ENCODE data around the gene RNASEH2B.

RNASEH2B gene

DNA sequence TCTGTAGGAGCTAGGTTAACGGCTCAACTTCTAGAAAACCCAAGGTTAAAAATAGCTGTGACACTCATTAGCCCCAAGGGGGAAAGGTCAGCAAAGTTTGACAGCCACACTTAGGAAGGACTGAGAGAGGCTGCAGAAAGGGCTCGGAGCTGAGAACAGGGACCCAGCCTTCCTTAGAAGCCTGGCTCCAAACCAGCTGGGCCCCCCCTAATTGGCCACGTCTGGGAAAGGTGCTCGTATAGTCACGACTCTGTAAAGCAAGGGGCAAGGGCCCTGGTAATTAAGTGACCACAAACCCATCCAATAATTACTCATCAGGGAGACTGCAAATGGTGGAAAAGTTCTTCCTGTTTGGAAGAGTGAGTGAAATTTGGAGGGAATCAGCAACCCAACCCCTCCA, 90.5 kb downstream of the RNASEH2B start:
- DNase-seq: no peak

DNA sequence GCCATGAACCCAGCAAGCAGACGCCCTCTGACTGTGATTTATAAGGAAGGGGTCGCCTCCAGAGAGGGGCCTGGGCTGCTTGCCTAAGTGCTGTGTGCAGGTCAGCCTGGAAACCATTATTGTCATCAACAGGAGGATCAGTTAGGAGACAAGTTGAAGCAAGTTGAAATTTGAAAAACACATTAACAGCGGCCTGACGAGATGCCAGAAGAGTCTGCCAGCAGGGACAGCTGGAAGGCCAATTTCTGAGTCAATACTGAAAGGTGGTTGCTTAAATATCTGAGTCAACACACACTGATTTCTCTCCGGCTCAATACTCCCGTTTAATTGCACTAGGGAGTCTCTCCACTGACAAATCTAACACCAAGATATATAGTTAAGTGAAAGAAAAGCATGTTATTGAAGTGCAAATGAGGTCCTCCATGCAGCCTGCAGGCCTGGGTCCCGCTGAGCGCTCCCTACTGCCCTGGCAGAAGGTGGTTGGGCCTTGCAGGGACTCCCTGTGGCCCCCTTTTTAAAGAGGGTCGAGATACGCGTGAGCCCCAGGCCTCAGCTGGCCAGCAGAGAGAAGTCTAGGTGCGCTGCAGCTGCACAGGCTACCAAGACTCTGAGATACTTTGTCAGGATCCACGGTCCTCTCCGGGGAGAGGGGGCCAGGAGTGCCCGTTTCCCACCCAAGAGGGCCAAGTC, 91.1 kb downstream of the RNASEH2B start:
- DNase-seq: no peak

DNA sequence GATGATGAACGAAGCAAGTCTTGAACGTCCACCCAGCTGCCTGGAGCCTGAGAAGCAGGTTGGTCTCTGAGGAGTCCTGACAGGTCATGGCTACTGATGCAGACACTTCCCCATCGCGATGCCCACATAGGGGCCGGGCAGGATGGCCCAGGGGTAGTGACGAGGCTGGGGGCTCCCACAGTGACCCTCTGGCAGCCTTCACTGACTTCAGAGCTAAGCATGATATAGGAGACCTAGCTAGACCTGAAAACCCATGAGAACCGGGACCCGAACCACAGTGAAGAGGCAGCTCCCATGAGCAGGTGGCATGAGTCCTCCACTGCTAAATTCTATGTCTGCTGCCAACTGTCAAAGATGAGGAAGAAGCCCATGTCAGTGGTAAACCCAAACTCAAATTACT, 91.7 kb downstream of the RNASEH2B start:
- DNase-seq: no peak

DNA sequence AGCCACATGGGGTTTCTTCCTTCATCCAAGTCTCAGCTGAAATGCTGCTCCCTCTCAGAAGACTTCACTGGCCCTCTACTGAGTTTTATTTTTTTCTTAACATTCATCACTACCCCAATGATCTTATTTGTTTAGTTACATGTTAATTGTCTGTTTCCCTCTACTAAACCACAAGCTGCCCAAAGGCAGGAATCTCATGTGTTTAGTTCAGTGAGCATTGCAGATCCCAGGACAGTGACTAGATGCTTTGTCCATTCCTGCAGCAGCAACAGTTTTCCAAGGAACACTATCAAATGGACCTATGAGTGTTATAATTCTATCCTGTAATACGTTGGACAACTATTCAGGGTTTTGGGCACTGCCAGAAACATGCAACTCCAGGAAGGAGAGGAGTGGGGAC, 93.1 kb downstream of the RNASEH2B start:
- DNase-seq: no peak

DNA sequence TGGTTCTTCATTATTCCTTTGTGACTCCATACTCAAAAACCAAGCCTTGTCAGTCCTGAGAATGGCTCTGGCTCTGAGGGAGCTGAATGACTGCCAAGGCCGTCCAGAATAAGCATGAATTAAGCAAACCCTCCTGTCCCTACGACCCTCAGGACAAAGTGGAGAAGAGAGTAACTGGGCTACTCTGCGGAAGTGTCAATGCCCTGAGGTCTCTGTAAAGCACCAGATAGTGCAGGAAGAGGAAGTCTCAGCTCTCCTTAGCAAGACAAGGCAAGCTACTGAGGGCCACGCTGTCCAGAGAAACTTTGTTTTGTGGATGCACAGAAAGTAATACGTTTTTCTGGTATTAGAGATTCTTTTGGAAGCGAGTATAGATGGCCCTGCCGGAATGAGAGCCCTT, 94.1 kb downstream of the RNASEH2B start:
- no peak for DNase-seq

DNA sequence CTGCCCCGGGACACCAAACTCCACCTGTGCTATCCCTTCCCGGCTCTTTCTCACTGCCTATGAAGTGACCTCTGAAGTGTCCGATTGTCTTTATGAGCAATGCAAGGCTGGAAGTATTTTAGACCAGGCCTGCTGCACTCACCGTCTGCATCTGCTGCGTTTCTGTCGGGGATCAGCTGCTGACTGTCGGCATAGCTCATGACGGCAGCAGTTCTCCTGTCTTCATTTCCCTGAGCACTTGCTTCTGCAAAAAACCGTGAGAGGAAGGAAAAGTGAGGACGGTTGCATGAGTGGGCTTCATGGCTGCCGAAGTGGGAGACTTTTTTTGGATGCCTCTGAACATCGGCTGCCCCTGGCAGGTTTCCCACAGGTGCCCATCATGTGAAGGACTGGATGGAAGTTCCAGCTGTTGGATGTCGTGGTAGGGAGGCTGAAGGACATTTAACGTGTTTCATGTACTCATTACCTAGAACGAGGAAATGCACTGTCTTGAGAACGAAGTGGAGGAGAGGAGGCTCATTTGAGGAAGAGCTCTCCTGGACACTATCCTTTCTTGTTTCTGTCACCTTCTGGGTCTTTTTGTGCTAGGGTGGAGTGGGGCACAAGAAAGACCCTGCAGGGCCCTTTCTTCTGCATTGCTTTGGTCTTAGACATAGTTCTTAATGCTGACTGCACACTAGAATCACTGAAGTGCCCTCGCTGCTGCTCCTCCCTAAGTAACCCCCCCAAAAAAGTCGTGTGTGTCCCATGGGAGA, 94.7 kb downstream of the RNASEH2B start:
- DNase-seq: no peak

DNA sequence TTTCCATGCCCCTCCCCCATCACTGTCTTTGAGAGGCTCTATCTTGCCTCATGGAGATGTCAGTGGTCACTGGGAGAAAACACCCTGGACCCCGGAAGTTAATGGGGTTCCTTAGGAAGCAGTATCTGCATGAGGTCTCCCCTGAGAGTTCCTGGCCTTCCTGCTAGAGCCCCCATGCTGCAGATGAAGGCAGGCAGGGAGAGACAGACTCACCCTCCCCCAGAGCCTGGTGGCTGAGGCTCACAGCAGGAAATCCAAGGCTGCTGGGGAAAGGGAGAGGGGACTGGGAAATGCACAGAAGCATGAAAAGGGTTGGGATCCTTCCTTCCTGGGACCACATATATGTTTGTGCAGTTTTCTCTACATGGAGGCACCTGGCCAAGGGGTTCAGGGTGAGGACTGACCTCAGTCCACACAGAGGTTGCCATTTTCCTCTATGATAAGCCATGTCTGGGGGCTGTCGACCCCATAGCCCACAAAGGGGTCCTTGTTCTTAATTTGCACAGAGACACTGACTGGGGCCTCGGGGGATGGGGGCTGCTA, 95.4 kb downstream of the RNASEH2B start:
- no peak for DNase-seq

DNA sequence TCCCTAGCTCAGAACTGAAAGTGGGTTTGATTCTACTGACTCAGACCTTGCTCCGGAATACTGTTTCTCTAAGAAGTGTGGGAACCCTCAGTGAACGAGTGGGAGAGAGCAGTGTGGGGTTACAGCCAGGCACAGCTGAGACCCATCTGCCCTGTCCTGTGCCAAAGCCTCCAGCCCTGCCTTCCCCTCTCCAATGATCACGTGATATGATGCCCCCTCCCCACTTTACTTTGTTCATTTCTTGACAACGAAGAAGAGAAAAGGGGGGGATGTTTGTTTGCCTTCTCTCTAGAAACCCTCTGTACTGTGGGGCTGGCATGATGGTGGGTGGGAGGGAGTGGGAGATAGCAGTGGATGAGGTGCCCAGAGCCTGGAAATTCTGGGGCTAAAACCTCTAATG, 96.0 kb downstream of the RNASEH2B start:
- no peak for DNase-seq
